Stimulated activated naive CD4-positive, alpha-beta T cell treated with Interleukin-2 at 50 U/mL for 16 hours (primary cell): Measurements from ENCODE around the gene LRRFIP2.
"Not testable (repeated sequence)": the region's sequence is repeated elsewhere in the genome, so short reads cannot be mapped to it uniquely, and the experiment has no call there.

Experiments used
- DNase-seq: peaks from one replicate; lab custom pipeline; 2025; lab: John Stamatoyannopoulos, UW

LRRFIP2 gene

GRCh38 chr3:37064747-37065146, 109.6 kb downstream of the LRRFIP2 start:
- no peak for DNase-seq

GRCh38 chr3:37058117-37058516, 116.3 kb downstream of the LRRFIP2 start:
- DNase-seq: no peak

- DNase-seq: no peak
These were observed 117.6 kb downstream of the LRRFIP2 start for GRCh38 chr3:37056826-37057225.

GRCh38 chr3:37055077-37055476, 119.3 kb downstream of the LRRFIP2 start:
- not testable (repeated sequence) for DNase-seq

- no peak for DNase-seq
These were observed 120.0 kb downstream of the LRRFIP2 start for GRCh38 chr3:37054370-37054769.

- no peak for DNase-seq
These were observed 120.6 kb downstream of the LRRFIP2 start for GRCh38 chr3:37053753-37054152.

- DNase-seq: no peak
These were observed 121.0 kb downstream of the LRRFIP2 start for GRCh38 chr3:37053337-37053736.

- DNase-seq: no peak
These were observed 121.5 kb downstream of the LRRFIP2 start for GRCh38 chr3:37052860-37053259.

- no peak for DNase-seq
These were observed 124.1 kb downstream of the LRRFIP2 start for GRCh38 chr3:37050282-37050681.

- DNase-seq: not testable (repeated sequence)
These were observed 131.7 kb downstream of the LRRFIP2 start for GRCh38 chr3:37042712-37043111.

GRCh38 chr3:37041546-37042195, 132.7 kb downstream of the LRRFIP2 start:
- no peak for DNase-seq

- no peak for DNase-seq
These were observed 134.2 kb downstream of the LRRFIP2 start for GRCh38 chr3:37040231-37040630.

GRCh38 chr3:37039161-37039846, 135.1 kb downstream of the LRRFIP2 start:
- no peak for DNase-seq

- DNase-seq: no peak
These were observed 137.0 kb downstream of the LRRFIP2 start for GRCh38 chr3:37037352-37037751.

GRCh38 chr3:37032961-37033360, 141.4 kb downstream of the LRRFIP2 start:
- no peak for DNase-seq

GRCh38 chr3:37031096-37031682, 143.2 kb downstream of the LRRFIP2 start:
- DNase-seq: no peak

GRCh38 chr3:37030588-37030987, 143.8 kb downstream of the LRRFIP2 start:
- DNase-seq: no peak

GRCh38 chr3:37029516-37030163, 144.7 kb downstream of the LRRFIP2 start:
- DNase-seq: no peak

GRCh38 chr3:37029111-37029510, 145.3 kb downstream of the LRRFIP2 start:
- DNase-seq: no peak

GRCh38 chr3:37028329-37028728, 146.1 kb downstream of the LRRFIP2 start:
- DNase-seq: no peak

GRCh38 chr3:37026851-37027250, 147.5 kb downstream of the LRRFIP2 start:
- DNase-seq: no peak

- no peak for DNase-seq
These were observed 148.6 kb downstream of the LRRFIP2 start for GRCh38 chr3:37025561-37026335.
